ENCODE data around the gene SATB1. TPM values are rescaled to one million over a fixed set of nuclear protein-coding genes. Genes with fewer than 3 reads are reported as not detected.
"Not testable (repeated sequence)": the region's sequence is repeated elsewhere in the genome, so short reads cannot be mapped to it uniquely, and the experiment has no call there.

The SATB1 gene
- total RNA-seq, 2 experiments from 2014 or later: 303 to 305 TPM

DNA sequence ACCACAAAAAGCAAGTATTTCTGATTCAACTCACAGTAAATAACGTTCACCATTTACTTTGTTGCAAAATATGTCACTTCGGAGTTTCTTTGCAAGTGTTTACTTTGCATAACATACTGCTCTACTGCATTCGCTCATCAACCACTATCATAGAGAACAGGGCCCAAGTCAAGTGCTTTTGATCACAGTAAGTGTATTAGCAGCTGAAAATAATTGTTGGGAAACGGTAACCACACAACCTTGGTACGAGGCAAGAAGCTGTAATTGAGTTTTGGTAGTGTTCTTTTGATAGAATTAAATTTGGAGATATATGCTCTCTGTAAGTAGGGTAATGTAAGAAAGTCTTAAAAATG is 80.1 kb downstream of the SATB1 start:
- no peak overlapping the region for H3K27ac Mint-ChIP-seq
- H3K9me3 Mint-ChIP-seq: no peaks in the 10 kb centered on the region

DNA sequence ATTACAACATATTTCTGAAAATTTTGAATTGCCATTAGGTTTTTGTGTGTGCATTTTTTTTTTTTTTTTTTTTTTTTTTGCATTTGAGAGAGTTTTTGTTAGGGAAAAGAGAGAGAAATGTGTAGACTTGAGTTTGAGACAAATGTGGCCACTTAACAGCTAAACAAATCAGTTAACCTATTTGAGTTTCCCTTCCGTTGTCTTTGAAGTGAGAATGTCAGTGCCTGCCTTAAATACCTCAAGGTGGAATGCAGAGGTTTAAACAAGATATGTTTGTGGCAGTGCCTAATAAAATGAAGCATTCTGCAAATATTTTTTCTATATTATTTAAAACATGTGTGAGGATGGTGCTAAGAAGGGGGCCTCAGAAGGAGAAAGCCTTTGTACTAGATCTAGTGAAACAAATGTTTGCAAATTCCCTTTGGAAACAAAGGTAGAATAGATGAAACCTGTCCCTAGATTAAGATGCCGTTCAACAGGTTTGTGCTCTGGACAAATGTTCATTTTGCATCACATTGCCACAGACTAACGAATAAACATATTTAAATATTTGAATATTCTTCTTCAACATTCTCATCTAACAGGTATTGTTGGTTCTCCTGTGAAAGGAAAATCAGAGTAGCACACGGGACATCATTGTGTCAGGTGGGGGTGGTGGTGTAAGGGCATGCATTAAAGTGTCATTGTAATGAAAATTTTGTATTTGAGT is 80.7 kb downstream of the SATB1 start:
- Mint-ChIP-seq H3K27me3 (ENCODE audit: low read depth) (no peaks in the 10 kb centered on the region), H3K4me3 (no peak overlapping the region), H3K27ac (no peak overlapping the region), H3K9me3 (no peaks in the 10 kb centered on the region), H3K4me1 (ENCODE audit: low read depth) (peaks cover 17% of the 10 kb centered on the region), H3K36me3 (ENCODE audit: low read depth) (peaks cover 10% of the 10 kb centered on the region)
- intact Hi-C loops (cut with micrococcal nuclease): no loop called here
- DNase-seq: no peak
- CTCF ChIA-PET: no interaction called here

More for the DNA sequence above, 80.1 kb downstream of the SATB1 start:
- Mint-ChIP-seq H3K4me3 (no peak overlapping the region), H3K36me3 (ENCODE audit: low read depth) (peaks cover 15% of the 10 kb centered on the region), H3K4me1 (ENCODE audit: low read depth) (peaks cover 20% of the 10 kb centered on the region), H3K27me3 (ENCODE audit: low read depth) (no peaks in the 10 kb centered on the region)
- intact Hi-C loops (cut with micrococcal nuclease): no loop called here
- no peak for DNase-seq
- CTCF ChIA-PET: no interaction called here

DNA sequence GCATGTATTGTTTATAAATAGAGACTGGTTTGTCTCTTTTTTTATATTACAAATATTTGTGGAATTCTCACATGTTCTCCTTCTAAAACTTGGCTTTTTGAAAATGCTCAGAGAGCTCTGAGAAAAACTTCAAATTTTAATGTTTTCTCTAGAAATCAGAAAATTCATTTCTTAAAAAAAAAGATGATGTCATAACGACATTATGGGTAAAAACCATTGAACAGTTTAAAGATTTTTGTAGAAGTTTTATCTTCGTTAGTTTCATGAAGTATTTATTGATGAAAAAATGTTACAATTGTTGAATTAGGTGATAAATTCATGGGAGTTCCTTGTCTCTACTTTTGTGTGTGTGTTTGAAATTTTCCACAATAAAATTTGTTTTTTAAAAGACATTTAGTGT is 81.3 kb downstream of the SATB1 start:
- peaks cover 3% of the 10 kb centered on the region for H3K36me3 Mint-ChIP-seq (ENCODE audit: low read depth)
- H3K27ac Mint-ChIP-seq: no peak overlapping the region
- no peak overlapping the region for H3K4me3 Mint-ChIP-seq
- CTCF ChIA-PET: no interaction called here
- peaks cover 13% of the 10 kb centered on the region for H3K4me1 Mint-ChIP-seq (ENCODE audit: low read depth)
- no peak for DNase-seq
- H3K9me3 Mint-ChIP-seq: no peaks in the 10 kb centered on the region
- H3K27me3 Mint-ChIP-seq (ENCODE audit: low read depth): no peaks in the 10 kb centered on the region
- intact Hi-C loops (cut with micrococcal nuclease): no loop called here

DNA sequence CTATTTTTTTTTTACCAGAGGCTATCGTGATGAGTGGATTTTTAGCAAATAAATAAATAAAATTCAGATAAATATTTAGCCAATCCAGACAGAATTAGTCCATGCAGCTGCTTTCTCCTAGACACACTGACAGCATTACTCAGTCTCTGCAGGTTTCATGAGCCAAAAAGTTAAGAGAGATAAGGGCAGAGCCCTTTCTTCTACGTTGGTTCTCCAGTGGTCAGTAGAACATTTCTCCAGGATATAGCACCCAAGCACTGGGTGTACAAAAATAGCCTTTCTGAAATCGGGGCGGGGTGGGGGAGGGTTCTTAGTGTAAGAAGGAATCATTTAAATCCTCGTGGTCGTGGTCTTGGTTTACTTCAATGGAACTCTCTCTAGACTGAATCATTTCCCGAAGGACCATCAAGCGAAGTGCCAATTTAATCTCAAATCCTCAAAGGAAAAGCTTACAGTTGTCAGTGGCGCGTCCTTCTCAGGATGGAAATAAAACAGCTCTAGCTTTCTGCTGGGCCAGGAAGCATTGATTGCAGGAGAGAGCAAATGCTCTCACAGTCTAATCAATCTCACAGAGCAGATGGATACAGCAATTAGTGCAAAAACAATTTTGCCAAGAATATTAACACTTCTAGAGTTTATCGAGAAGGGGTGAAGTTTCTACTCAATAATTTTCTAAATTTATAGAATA is 86.2 kb downstream of the SATB1 start:
- no peak for DNase-seq
- peaks cover 14% of the 10 kb centered on the region for H3K4me1 Mint-ChIP-seq (ENCODE audit: low read depth)
- no peak overlapping the region for H3K27ac Mint-ChIP-seq
- no peaks in the 10 kb centered on the region for H3K36me3 Mint-ChIP-seq (ENCODE audit: low read depth)
- intact Hi-C loops (cut with micrococcal nuclease): no loop called here
- CTCF ChIA-PET: no interaction called here
- H3K4me3 Mint-ChIP-seq: no peak overlapping the region
- H3K9me3 Mint-ChIP-seq: no peaks in the 10 kb centered on the region
- no peaks in the 10 kb centered on the region for H3K27me3 Mint-ChIP-seq (ENCODE audit: low read depth)

DNA sequence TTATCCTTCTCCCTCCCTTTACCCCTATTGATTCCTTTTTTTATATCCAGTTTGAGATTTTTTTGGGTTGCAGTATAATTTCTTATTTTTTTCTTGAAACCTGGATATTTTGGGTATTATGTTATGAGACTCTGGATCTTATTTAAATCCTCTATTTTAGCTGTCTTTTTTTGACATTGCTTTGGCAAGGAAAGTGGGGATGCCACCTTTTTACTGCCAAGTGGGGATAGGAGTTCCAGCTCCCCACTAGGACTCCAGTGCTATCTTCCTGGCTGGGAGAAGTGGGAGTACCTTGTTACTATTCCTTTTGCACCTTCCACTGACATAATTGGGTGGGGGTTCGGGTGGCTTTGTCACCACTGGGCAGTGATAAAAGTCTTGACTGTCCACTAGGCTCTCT is 87.9 kb downstream of the SATB1 start:
- Mint-ChIP-seq H3K4me1 (ENCODE audit: low read depth) (peaks cover 14% of the 10 kb centered on the region), H3K36me3 (ENCODE audit: low read depth) (no peaks in the 10 kb centered on the region), H3K27me3 (ENCODE audit: low read depth) (no peaks in the 10 kb centered on the region), H3K27ac (no peak overlapping the region), H3K4me3 (no peak overlapping the region), H3K9me3 (no peaks in the 10 kb centered on the region)
- DNase-seq: no peak
- CTCF ChIA-PET: no interaction called here
- intact Hi-C loops (cut with micrococcal nuclease): no loop called here

DNA sequence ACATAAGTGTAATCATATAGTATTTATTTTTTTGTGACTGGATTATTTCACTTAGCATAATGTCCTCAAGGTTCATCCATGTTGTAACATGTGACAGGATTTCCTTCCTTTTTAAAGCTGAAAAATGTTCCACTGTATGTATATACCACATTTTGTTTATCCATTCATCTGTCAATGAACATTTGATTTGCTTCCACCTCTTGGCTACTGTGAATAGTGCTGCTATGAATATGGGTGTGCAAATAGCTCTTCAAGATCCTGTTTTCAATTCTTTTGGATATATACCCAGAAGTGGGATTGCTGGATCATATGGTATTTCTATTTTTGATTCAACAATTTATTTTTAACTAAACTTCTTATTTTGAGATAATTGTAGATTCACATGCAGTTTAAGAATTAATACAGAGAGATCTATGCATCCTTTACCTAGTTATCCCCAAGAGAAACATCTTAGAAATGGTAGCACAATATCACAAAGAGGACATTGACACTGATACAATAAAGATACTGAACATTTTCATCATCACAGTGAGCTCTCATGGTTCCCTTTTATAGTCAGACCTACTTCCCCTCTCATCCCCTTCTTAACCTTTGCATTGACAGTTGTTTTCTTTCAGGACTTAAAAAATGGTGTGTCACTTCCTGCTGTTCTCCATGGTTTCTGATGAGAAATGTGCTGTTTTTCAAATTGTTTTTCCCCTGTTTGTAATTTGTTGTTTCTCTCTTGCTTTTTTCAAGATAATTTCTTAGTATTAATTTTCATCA is 90.1 kb downstream of the SATB1 start:
- no peak overlapping the region for H3K27ac Mint-ChIP-seq

DNA sequence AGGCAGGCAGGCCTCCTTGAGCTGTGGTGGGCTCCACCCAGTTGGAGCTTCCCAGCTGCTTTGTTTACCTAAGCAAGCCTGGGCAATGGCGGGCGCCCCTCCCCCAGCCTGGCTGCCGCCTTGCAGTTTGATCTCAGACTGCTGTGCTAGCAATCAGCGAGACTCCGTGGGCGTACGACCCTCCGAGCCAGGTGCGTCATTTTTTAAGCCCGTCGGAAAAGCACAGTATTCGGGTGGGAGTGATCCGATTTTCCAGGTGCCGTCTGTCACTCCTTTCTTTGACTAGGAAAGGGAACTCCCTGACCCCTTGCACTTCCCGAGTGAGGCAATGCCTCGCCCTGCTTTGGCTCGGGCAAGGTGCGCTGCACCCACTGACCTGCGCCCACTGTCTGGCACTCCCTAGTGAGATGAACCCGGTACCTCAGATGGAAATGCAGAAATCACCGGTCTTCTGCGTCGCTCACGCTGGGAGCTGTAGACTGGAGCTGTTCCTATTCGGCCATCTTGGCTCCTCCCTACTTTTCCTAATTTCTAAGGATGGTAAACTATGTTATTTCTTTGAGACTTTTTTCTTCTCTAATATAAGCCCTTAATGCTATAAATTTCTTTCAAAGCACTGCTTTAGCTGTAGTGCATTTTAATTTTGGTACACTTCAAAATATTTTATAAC is 94.2 kb downstream of the SATB1 start:
- H3K36me3 Mint-ChIP-seq (ENCODE audit: low read depth); H3K27ac Mint-ChIP-seq; intact Hi-C loops (cut with micrococcal nuclease); DNase-seq; CTCF ChIA-PET; H3K27me3 Mint-ChIP-seq (ENCODE audit: low read depth); H3K4me3 Mint-ChIP-seq; H3K9me3 Mint-ChIP-seq: not testable (repeated sequence)
- H3K4me1 Mint-ChIP-seq (ENCODE audit: low read depth): peaks cover 12% of the 10 kb centered on the region

More for the DNA sequence above, 90.1 kb downstream of the SATB1 start:
- intact Hi-C loops (cut with micrococcal nuclease): loop anchor here (1.0 kb wide), 1 partner anchor 344 kb away; no protein-coding TSS in a partner anchor
- CTCF ChIA-PET: no interaction called here
- Mint-ChIP-seq H3K4me3 (no peak overlapping the region), H3K9me3 (peaks cover 1% of the 10 kb centered on the region), H3K4me1 (ENCODE audit: low read depth) (peaks cover 14% of the 10 kb centered on the region), H3K36me3 (ENCODE audit: low read depth) (no peaks in the 10 kb centered on the region), H3K27me3 (ENCODE audit: low read depth) (no peaks in the 10 kb centered on the region)
- DNase-seq: no peak

DNA sequence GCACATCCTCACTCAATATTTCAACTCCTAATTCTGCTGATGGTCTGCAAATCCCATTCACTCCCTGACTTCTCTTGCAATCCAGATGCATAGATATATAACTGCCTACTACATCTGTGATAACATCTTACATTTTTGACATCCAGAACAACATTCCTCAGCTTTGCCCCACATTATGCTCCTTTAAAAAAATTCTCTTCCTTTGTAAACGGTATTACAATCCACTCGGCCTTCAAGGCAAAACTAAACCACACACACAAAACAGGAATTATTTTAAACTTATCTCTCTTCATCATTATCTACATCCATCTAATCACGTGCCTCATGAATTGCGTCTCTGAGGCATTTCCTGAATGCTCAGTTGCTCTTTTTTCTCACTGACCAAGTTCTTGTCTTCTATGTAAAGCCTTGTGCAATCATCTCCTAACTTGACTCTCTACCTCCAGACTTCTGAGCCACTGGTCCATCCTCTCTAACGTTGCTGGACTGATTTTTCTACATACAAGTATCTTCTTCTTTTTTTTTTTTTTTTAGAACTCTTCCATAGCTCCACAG is 117.0 kb downstream of the SATB1 start:
- Mint-ChIP-seq H3K9me3 (no peaks in the 10 kb centered on the region), H3K27ac (no peak overlapping the region), H3K4me1 (ENCODE audit: low read depth) (no peaks in the 10 kb centered on the region), H3K27me3 (ENCODE audit: low read depth) (no peaks in the 10 kb centered on the region), H3K4me3 (no peak overlapping the region), H3K36me3 (ENCODE audit: low read depth) (no peaks in the 10 kb centered on the region)
- intact Hi-C loops (cut with micrococcal nuclease): no loop called here
- CTCF ChIA-PET: no interaction called here
- no peak for DNase-seq

DNA sequence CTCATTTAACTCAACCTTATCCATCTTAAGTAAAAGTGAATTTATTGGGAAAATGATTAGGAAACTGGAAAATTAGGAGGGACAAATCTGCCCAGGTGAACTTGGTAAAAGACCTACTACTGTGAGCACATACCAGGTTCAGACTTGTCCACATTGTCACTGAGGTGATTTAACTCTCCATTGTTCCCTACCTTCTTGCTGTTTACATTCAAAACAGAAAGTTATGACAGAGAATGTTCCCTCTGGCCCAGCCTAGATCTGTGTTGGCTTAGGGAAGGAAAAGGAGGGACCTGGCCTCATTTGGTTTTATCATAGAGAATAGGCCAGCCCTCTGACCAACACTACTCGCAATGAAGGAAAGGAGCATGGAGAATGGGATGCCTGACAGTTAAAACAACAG is 117.6 kb downstream of the SATB1 start:
- Mint-ChIP-seq H3K27me3 (ENCODE audit: low read depth) (no peaks in the 10 kb centered on the region), H3K36me3 (ENCODE audit: low read depth) (no peaks in the 10 kb centered on the region), H3K4me1 (ENCODE audit: low read depth) (peaks cover under 1% of the 10 kb centered on the region), H3K4me3 (no peak overlapping the region), H3K9me3 (no peaks in the 10 kb centered on the region), H3K27ac (no peak overlapping the region)
- intact Hi-C loops (cut with micrococcal nuclease): no loop called here
- no peak for DNase-seq
- CTCF ChIA-PET: no interaction called here

DNA sequence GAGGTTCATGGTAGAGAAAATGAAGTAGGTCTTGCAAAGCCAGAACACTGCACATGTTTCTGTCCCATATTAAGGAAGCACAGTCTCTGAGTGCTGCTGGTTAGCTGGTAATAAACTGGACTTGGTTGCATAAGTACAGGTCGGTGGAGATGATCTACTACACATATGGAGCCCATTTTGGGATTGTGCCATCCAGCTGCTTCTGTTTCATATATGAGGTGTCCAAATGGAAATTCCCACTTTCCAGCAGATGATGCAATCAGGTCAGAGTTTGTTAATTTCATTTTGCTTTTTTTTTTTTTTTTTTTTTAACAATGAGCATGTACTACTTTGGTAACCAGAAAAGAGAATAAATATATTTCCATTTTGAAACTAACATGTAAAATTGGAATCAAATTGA is 122.6 kb downstream of the SATB1 start:
- CTCF ChIA-PET: no interaction called here
- H3K9me3 Mint-ChIP-seq: peaks cover 2% of the 10 kb centered on the region
- peaks cover 5% of the 10 kb centered on the region for H3K4me1 Mint-ChIP-seq (ENCODE audit: low read depth)
- no peaks in the 10 kb centered on the region for H3K36me3 Mint-ChIP-seq (ENCODE audit: low read depth)
- H3K27ac Mint-ChIP-seq: no peak overlapping the region
- intact Hi-C loops (cut with micrococcal nuclease): no loop called here
- no peak overlapping the region for H3K4me3 Mint-ChIP-seq
- no peaks in the 10 kb centered on the region for H3K27me3 Mint-ChIP-seq (ENCODE audit: low read depth)
- no peak for DNase-seq

DNA sequence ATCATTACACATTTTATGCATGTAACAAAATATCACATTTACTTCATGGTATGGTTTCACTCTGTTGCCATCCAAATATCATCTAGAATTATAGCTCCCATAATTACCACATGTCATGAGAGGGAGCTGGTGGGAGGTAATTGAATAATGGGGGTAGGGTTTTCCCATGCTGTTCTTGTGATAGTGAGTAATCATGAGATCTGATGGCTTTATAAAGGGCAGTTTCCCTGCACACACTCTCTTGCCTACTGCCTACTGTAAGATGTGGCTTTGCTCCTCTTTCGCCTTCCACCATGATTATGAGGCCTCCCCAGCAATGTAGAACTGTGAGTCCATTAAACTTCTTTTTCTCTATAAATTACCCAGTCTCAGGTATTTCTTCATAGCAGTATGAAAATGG is 123.4 kb downstream of the SATB1 start:
- CTCF ChIA-PET: no interaction called here
- Mint-ChIP-seq H3K27ac (no peak overlapping the region), H3K27me3 (ENCODE audit: low read depth) (no peaks in the 10 kb centered on the region), H3K9me3 (peaks cover 8% of the 10 kb centered on the region), H3K4me1 (ENCODE audit: low read depth) (peaks cover 5% of the 10 kb centered on the region), H3K4me3 (no peak overlapping the region), H3K36me3 (ENCODE audit: low read depth) (no peaks in the 10 kb centered on the region)
- intact Hi-C loops (cut with micrococcal nuclease): no loop called here
- DNase-seq: no peak

DNA sequence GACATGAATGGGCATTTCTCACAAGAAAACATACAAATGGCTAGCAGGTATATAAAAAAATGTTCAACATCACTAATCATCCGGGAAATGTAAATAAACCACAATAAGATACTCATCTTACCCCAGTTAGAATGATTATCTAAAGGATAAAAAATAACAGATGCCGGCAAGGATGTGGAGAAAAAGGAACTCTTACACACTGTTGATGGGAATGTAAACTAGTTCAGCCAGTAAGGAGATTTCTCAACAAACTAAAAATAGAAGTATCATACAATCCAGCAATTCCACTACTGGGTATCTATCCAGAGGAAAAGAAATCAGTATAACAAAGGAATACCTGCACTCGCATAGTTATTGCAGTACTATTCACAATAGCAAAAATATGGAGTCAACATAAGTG is 124.2 kb downstream of the SATB1 start:
- peaks cover 5% of the 10 kb centered on the region for H3K4me1 Mint-ChIP-seq (ENCODE audit: low read depth)
- H3K9me3 Mint-ChIP-seq: peaks cover 14% of the 10 kb centered on the region
- CTCF ChIA-PET: interaction anchor here (0.6 kb wide), 1 partner anchor 84 kb away, joined by 3 read pairs; no protein-coding TSS in a partner anchor
- no peaks in the 10 kb centered on the region for H3K27me3 Mint-ChIP-seq (ENCODE audit: low read depth)
- H3K36me3 Mint-ChIP-seq (ENCODE audit: low read depth): peaks cover 3% of the 10 kb centered on the region
- no peak overlapping the region for H3K4me3 Mint-ChIP-seq
- H3K27ac Mint-ChIP-seq: no peak overlapping the region
- no peak for DNase-seq
- intact Hi-C loops (cut with micrococcal nuclease): no loop called here

Measured in activated naive CD4-positive, alpha-beta T cell treated with anti-CD3 and anti-CD28 coated beads for 36 hours (primary cell).